Ovary (tissue), 3 donors: ENCODE data around the gene INTS3.

ENCODE experiments used
- CTCF ChIP-seq, 3 donors: fragments of 450-650 bp in 2 of 3; fragments of 200-600 bp in 1 of 3; IDR thresholded peaks; one replicate each; pipeline versions ENCODE4 v1.5.1 to v1.8.0; 2016 to 2022; ENCODE audit warnings: antibody characterized with exemption in 3 of 3, mild to moderate bottlenecking in 1 of 3
- EP300 ChIP-seq: sonication (generic); formaldehyde crosslinking; IDR thresholded peaks from one replicate; pipeline ENCODE4 v1.6.1; 2017; ENCODE audit warnings: antibody characterized with exemption
- POLR2A ChIP-seq: fragments of 450-650 bp; IDR thresholded peaks from one replicate; pipeline ENCODE4 v1.6.1; 2017; ENCODE audit warnings: antibody characterized with exemption, mild to moderate bottlenecking, moderate library complexity
- donor health status: DM: no; HTN: no; CAD: no.

DNA sequence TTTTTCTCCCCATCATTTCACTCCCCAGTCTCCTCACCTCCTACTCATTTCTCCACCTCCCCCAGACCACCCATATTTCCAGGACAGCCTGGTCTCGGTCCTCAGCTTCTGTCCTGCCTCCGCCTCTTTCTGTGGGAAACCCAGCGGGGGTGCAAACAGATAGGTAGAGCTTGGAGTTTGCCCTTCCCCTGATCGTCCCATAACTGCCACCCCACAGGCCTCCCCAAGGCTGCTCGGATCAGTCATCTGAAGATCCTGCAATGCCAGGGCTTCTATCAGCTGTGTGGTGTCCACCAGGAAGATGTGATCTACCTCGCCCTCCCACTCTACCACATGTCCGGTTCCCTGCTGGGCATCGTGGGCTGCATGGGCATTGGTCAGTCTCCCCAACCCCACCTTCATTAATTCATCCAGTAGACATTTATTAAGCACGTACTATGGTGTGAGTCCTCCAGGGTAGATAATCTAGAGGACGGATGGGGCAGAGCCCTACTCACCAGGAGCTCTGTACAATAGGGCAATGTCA lies 49.1 kb downstream of the INTS3 start:
- TF ChIP-seq CTCF (IDR thresholded peaks at IDR 0.05) (no peak), POLR2A (no peak), EP300 (no peak)
